IMR-90 (cell line): ENCODE data around the gene CRY2.

Source experiments
- BHLHE40 ChIP-seq: fragments of 150-350 bp; IDR thresholded peaks from 2 replicates; pipeline ENCODE4 v1.6.1; 2016; ENCODE audit warnings: mild to moderate bottlenecking, low read depth, low read length
- CEBPB ChIP-seq: IDR thresholded peaks from 2 replicates; pipeline ENCODE4 v1.6.1; 2012; ENCODE audit warnings: low read depth, low read length, improper control_type of control experiment
- CHD1 ChIP-seq: IDR thresholded peaks from 2 replicates; pipeline ENCODE4 v1.6.1; 2012; ENCODE audit warnings: low read depth, low read length, improper control_type of control experiment
- FOS ChIP-seq: fragments of 150-350 bp; IDR thresholded peaks from 2 replicates; pipeline ENCODE4 v1.6.1; 2016; ENCODE audit warnings: low read depth, low read length
- MAZ ChIP-seq: IDR thresholded peaks from 2 replicates; pipeline ENCODE4 v1.6.1; 2012; ENCODE audit warnings: low read depth, mild to moderate bottlenecking, low read length, improper control_type of control experiment, moderate library complexity, borderline replicate concordance
- MXI1 ChIP-seq: IDR thresholded peaks from 2 replicates; pipeline ENCODE4 v1.6.1; 2012; ENCODE audit warnings: low read depth, mild to moderate bottlenecking, low read length, moderate library complexity, borderline replicate concordance
- NFE2L2 ChIP-seq: fragments of 150-350 bp; IDR thresholded peaks from 2 replicates; pipeline ENCODE4 v1.6.1; 2016; ENCODE audit warnings: low read depth, mild to moderate bottlenecking, low read length
- POLR2A ChIP-seq: IDR thresholded peaks from 2 replicates; pipeline ENCODE4 v1.6.1; 2012; ENCODE audit warnings: mild to moderate bottlenecking, low read depth, low read length
- RAD21 ChIP-seq: IDR thresholded peaks from 2 replicates; pipeline ENCODE4 v1.6.1; 2012; ENCODE audit warnings: low read length, improper control_type of control experiment
- RFX5 ChIP-seq: IDR thresholded peaks from 2 replicates; pipeline ENCODE4 v1.8.0; 2012; ENCODE audit warnings: low read depth, mild to moderate bottlenecking, low read length, moderate library complexity
- TF ChIP-seq, protein P1 (sequence below): conservative IDR thresholded peaks from 2 replicates; pipeline ENCODE4 v1.5.1; 2012; ENCODE audit warnings: mild to moderate bottlenecking, low read depth, low read length, improper control_type of control experiment
- TF ChIP-seq, protein P2 (sequence below): fragments of 150-350 bp; IDR thresholded peaks from 2 replicates; pipeline ENCODE4 v1.6.1; 2017; ENCODE audit warnings: mild to moderate bottlenecking, antibody characterized with exemption, low read length, low read depth

DNA sequence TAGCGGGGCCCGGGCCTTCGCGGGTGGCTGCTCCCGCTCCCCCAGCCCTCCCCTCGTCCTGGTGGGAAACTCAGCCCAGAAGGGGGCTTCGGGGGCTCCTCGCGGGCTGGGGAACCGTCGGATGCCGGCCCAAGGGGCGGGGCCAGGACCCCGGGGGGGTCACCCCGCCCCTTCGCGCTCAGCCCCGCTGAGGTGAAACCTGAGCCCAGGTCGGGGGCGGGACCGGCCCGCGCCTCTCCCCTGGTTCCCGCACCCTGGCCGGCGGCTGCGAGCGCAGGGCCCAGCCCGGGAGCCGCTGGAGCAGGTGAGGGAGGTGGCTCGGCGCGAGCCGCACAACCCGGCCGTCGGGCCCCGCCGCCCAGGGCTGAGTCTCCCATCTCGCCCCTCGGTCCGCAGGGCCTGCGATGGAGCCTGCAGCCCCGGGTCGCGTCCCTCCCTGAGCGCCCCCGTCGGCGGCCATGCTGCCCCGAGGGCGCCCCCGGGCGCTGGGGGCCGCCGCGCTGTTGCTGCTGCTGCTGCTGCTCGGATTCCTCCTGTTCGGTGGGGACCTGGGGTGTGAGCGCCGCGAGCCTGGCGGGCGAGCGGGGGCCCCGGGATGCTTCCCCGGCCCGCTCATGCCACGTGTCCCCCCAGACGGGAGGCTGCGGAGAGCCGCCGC lies 75.3 kb downstream of the CRY2 start, which contains the start of gene LARGE2:
- TF ChIP-seq POLR2A (no peak), CHD1 (no peak), FOS (no peak), BHLHE40 (no peak), MAZ (no peak), CEBPB (no peak), RAD21 (no peak), MXI1 (no peak), NFE2L2 (no peak), RFX5 (no peak)
- TF ChIP-seq, protein P1, sequence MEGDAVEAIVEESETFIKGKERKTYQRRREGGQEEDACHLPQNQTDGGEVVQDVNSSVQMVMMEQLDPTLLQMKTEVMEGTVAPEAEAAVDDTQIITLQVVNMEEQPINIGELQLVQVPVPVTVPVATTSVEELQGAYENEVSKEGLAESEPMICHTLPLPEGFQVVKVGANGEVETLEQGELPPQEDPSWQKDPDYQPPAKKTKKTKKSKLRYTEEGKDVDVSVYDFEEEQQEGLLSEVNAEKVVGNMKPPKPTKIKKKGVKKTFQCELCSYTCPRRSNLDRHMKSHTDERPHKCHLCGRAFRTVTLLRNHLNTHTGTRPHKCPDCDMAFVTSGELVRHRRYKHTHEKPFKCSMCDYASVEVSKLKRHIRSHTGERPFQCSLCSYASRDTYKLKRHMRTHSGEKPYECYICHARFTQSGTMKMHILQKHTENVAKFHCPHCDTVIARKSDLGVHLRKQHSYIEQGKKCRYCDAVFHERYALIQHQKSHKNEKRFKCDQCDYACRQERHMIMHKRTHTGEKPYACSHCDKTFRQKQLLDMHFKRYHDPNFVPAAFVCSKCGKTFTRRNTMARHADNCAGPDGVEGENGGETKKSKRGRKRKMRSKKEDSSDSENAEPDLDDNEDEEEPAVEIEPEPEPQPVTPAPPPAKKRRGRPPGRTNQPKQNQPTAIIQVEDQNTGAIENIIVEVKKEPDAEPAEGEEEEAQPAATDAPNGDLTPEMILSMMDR: no peak
- TF ChIP-seq, protein P2, sequence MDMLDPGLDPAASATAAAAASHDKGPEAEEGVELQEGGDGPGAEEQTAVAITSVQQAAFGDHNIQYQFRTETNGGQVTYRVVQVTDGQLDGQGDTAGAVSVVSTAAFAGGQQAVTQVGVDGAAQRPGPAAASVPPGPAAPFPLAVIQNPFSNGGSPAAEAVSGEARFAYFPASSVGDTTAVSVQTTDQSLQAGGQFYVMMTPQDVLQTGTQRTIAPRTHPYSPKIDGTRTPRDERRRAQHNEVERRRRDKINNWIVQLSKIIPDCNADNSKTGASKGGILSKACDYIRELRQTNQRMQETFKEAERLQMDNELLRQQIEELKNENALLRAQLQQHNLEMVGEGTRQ: no peak
